H1 (cell line): ENCODE results near the gene GLRB.

Experiments used
- CTCF ChIP-seq, 3 experiments: IDR thresholded peaks; 1 replicate in 2 of 3; 2 replicates in 1 of 3; pipeline versions ENCODE4 v1.5.1 to v1.6.1; 2011; ENCODE audit warnings: low read length in 3 of 3, mild to moderate bottlenecking in 3 of 3, inconsistent platforms in 2 of 3, low read depth in 1 of 3, moderate library complexity in 1 of 3; ENCODE audit not compliant: insufficient read depth in 1 of 3; ENCODE audit errors: control extremely low read depth in 1 of 3
- EZH2 ChIP-seq: fragments of 200-600 bp; sonication (generic); IDR thresholded peaks from 2 replicates; pipeline ENCODE4 v1.7.1; 2012; ENCODE audit warnings: low read depth, mild to moderate bottlenecking, moderate library complexity, low read length, inconsistent platforms; ENCODE audit not compliant: severe bottlenecking
- HDAC2 ChIP-seq, 2 experiments: fragments of 300-600 bp in 1 of 2; sonication (generic) in 1 of 2; IDR thresholded peaks; 2 replicates each; pipeline ENCODE4 v1.6.1; 2011 to 2012; ENCODE audit warnings: low read depth in 2 of 2, low read length in 2 of 2, mild to moderate bottlenecking in 2 of 2, moderate library complexity in 2 of 2, borderline replicate concordance in 1 of 2, inconsistent platforms in 1 of 2

- no peak for TF ChIP-seq EZH2
- TF ChIP-seq CTCF (IDR thresholded peaks at IDR 0.05; ENCODE audit: control extremely low read depth in 1 of 3, insufficient read depth in 1 of 3, low read depth in 1 of 3, low read length in 3 of 3) = no peak
- no peak for TF ChIP-seq HDAC2 (IDR thresholded peaks at IDR 0.05; ENCODE audit: borderline replicate concordance in 1 of 2, low read depth in 2 of 2, low read length in 2 of 2)
Observed at GRCh38 chr4:157096439-157096838, 20.5 kb downstream of the GLRB start.
